Type B pancreatic cell (in vitro differentiated cells): ENCODE results near the gene GYPA. TPM values are rescaled to one million over a fixed set of nuclear protein-coding genes. Genes with fewer than 3 reads are reported as not detected.

Experiments used
- DNase-seq: peaks from one replicate; pipeline ENCODE4 v3.0.0; 2021; ENCODE audit warnings: mixed read lengths; ENCODE audit not compliant: unreplicated experiment; ENCODE audit errors: extremely low spot score
- H3K27ac Mint-ChIP-seq: 2 replicates; pipeline ENCODE4 v1.8.0; 2021; ENCODE audit warnings: mild to moderate bottlenecking, mixed read lengths
- H3K27me3 Mint-ChIP-seq: 2 replicates; pipeline ENCODE4 v1.8.0; 2021; ENCODE audit warnings: mixed read lengths
- H3K36me3 Mint-ChIP-seq: 2 replicates; pipeline ENCODE4 v1.8.0; 2021; ENCODE audit warnings: mixed read lengths
- H3K4me1 Mint-ChIP-seq: one replicate; pipeline ENCODE4 v1.8.0; 2021; ENCODE audit warnings: mixed read lengths; ENCODE audit not compliant: unreplicated experiment
- H3K4me3 Mint-ChIP-seq: 2 replicates; pipeline ENCODE4 v1.8.0; 2021; ENCODE audit warnings: mild to moderate bottlenecking, mixed read lengths
- H3K9me3 Mint-ChIP-seq: 2 replicates; pipeline ENCODE4 v1.8.0; 2021; ENCODE audit warnings: mixed read lengths
- CTCF ChIP-seq: fragments of 200-600 bp; sonication (generic); conservative IDR thresholded peaks from 2 replicates; pipeline ENCODE4 v1.5.0; 2021; ENCODE audit warnings: antibody characterized with exemption, mild to moderate bottlenecking
- total RNA-seq: library from RNA; stranded (reverse); gene quantifications from 2 replicates; pipeline ENCODE4 v1.2.1, GENCODE V29; 2021; ENCODE audit warnings: low replicate concordance

Gene GYPA
- total RNA-seq, 1 donor from 2014 or later: not detected

GRCh38 chr4:144181391-144181790 is 40.9 kb upstream of the GYPA start:
- Mint-ChIP-seq H3K27me3 (no peaks in the 10 kb centered on the region), H3K36me3 (no peaks in the 10 kb centered on the region), H3K4me3 (no peak overlapping the region)

GRCh38 chr4:144179152-144179739 is 38.7 kb upstream of the GYPA start:
- no peak for DNase-seq
- no peaks in the 10 kb centered on the region for H3K27me3 Mint-ChIP-seq
- no peak overlapping the region for H3K4me3 Mint-ChIP-seq
- no peak overlapping the region for H3K27ac Mint-ChIP-seq
- H3K9me3 Mint-ChIP-seq: no peaks in the 10 kb centered on the region
- TF ChIP-seq CTCF: no peak
- peaks cover 15% of the 10 kb centered on the region for H3K4me1 Mint-ChIP-seq
- H3K36me3 Mint-ChIP-seq: no peaks in the 10 kb centered on the region

More at GRCh38 chr4:144181391-144181790, 40.9 kb upstream of the GYPA start:
- H3K27ac Mint-ChIP-seq: no peak overlapping the region
- no peak for DNase-seq
- no peak for TF ChIP-seq CTCF
- H3K4me1 Mint-ChIP-seq: peaks cover 15% of the 10 kb centered on the region
- no peaks in the 10 kb centered on the region for H3K9me3 Mint-ChIP-seq

GRCh38 chr4:144178414-144178813 is 37.9 kb upstream of the GYPA start:
- H3K4me1 Mint-ChIP-seq: peaks cover 15% of the 10 kb centered on the region
- H3K4me3 Mint-ChIP-seq: no peak overlapping the region
- no peak for TF ChIP-seq CTCF
- DNase-seq: no peak
- H3K27ac Mint-ChIP-seq: peak overlapping the region; percentile 55
- H3K36me3 Mint-ChIP-seq: no peaks in the 10 kb centered on the region
- no peaks in the 10 kb centered on the region for H3K27me3 Mint-ChIP-seq
- H3K9me3 Mint-ChIP-seq: no peaks in the 10 kb centered on the region

GRCh38 chr4:144176476-144176875 is 36.0 kb upstream of the GYPA start:
- peaks cover 20% of the 10 kb centered on the region for H3K4me1 Mint-ChIP-seq
- H3K27me3 Mint-ChIP-seq: no peaks in the 10 kb centered on the region
- no peak overlapping the region for H3K4me3 Mint-ChIP-seq
- no peak overlapping the region for H3K27ac Mint-ChIP-seq
- TF ChIP-seq CTCF: no peak
- H3K9me3 Mint-ChIP-seq: no peaks in the 10 kb centered on the region
- H3K36me3 Mint-ChIP-seq: no peaks in the 10 kb centered on the region
- DNase-seq: no peak

GRCh38 chr4:144174401-144175067 is 34.0 kb upstream of the GYPA start:
- peaks cover 2% of the 10 kb centered on the region for H3K27me3 Mint-ChIP-seq
- DNase-seq: no peak
- peak; percentile 81 for TF ChIP-seq CTCF
- no peak overlapping the region for H3K27ac Mint-ChIP-seq
- no peaks in the 10 kb centered on the region for H3K9me3 Mint-ChIP-seq
- H3K36me3 Mint-ChIP-seq: no peaks in the 10 kb centered on the region
- H3K4me1 Mint-ChIP-seq: peaks cover 20% of the 10 kb centered on the region
- H3K4me3 Mint-ChIP-seq: no peak overlapping the region
